ENCODE results near the gene AAK1.
"Not testable (repeated sequence)": the region's sequence is repeated elsewhere in the genome, so short reads cannot be mapped to it uniquely, and the experiment has no call there.

AAK1 gene

GRCh38 chr2:69571189-69571588 is 72.3 kb downstream of the AAK1 start:
- DNase-seq (ENCODE audit: low read depth) = no peak

GRCh38 chr2:69570474-69570873 is 73.1 kb downstream of the AAK1 start:
- no peak for DNase-seq (ENCODE audit: low read depth)

- DNase-seq (ENCODE audit: low read depth) = no peak
Measured at GRCh38 chr2:69567909-69568300, 75.6 kb downstream of the AAK1 start.

GRCh38 chr2:69567157-69567908 is 76.2 kb downstream of the AAK1 start:
- peak; percentile 54 for DNase-seq (ENCODE audit: low read depth)

- no peak for DNase-seq (ENCODE audit: low read depth)
Measured at GRCh38 chr2:69566669-69567068, 76.9 kb downstream of the AAK1 start.

GRCh38 chr2:69565431-69565839 is 78.1 kb downstream of the AAK1 start:
- DNase-seq (ENCODE audit: low read depth) = no peak

- no peak for DNase-seq (ENCODE audit: low read depth)
Measured at GRCh38 chr2:69564604-69565003, 78.9 kb downstream of the AAK1 start.

- no peak for DNase-seq (ENCODE audit: low read depth)
Measured at GRCh38 chr2:69563021-69563420, 80.5 kb downstream of the AAK1 start.

- no peak for DNase-seq (ENCODE audit: low read depth)
Measured at GRCh38 chr2:69561101-69561500, 82.4 kb downstream of the AAK1 start.

- no peak for DNase-seq (ENCODE audit: low read depth)
Measured at GRCh38 chr2:69560147-69560482, 83.4 kb downstream of the AAK1 start.

- no peak for DNase-seq (ENCODE audit: low read depth)
Measured at GRCh38 chr2:69559442-69560146, 83.9 kb downstream of the AAK1 start.

- no peak for DNase-seq (ENCODE audit: low read depth)
Measured at GRCh38 chr2:69556008-69556407, 87.5 kb downstream of the AAK1 start.

- no peak for DNase-seq (ENCODE audit: low read depth)
Measured at GRCh38 chr2:69554981-69555380, 88.6 kb downstream of the AAK1 start.

GRCh38 chr2:69554568-69554967 is 89.0 kb downstream of the AAK1 start:
- no peak for DNase-seq (ENCODE audit: low read depth)

GRCh38 chr2:69553991-69554390 is 89.5 kb downstream of the AAK1 start:
- DNase-seq (ENCODE audit: low read depth) = no peak

GRCh38 chr2:69550511-69550910 is 93.0 kb downstream of the AAK1 start:
- not testable (repeated sequence) for DNase-seq (ENCODE audit: low read depth)

GRCh38 chr2:69549421-69549820 is 94.1 kb downstream of the AAK1 start:
- no peak for DNase-seq (ENCODE audit: low read depth)

GRCh38 chr2:69547984-69548715 is 95.4 kb downstream of the AAK1 start:
- DNase-seq (ENCODE audit: low read depth) = no peak

GRCh38 chr2:69546646-69547045 is 96.9 kb downstream of the AAK1 start:
- DNase-seq (ENCODE audit: low read depth) = no peak

- no peak for DNase-seq (ENCODE audit: low read depth)
Measured at GRCh38 chr2:69545477-69545932, 98.0 kb downstream of the AAK1 start.

GRCh38 chr2:69544951-69545350 is 98.6 kb downstream of the AAK1 start:
- DNase-seq (ENCODE audit: low read depth) = no peak

- no peak for DNase-seq (ENCODE audit: low read depth)
Measured at GRCh38 chr2:69539549-69539908, 104.0 kb downstream of the AAK1 start.

Measured in HS-5 (cell line).